Measurements from ENCODE around the gene TM4SF5.

GRCh38 chr17:4795168-4795567 lies 23.5 kb downstream of the TM4SF5 start:
- TF ChIP-seq POLR2AphosphoS5 (IDR thresholded peaks at IDR 0.05; ENCODE audit: low read depth, low read length) (no peak), POLR2A (IDR thresholded peaks at IDR 0.05; ENCODE audit: low read depth, low read length) (no peak)

Measured in GM12892 (cell line).